ENCODE results near the gene EOGT. TPM values are rescaled to one million over a fixed set of nuclear protein-coding genes. Genes with fewer than 3 reads are reported as not detected.
A peak's percentile ranks its signal among the peaks of the same experiment; 100 is the strongest.

Gene EOGT
- total and polyA plus RNA-seq, 10 of the 15 experiments (the other 5 are each of a cell fraction or from before 2014, with no cell fraction given) = 3.5 to 16.5 (median 8.3) TPM

DNA sequence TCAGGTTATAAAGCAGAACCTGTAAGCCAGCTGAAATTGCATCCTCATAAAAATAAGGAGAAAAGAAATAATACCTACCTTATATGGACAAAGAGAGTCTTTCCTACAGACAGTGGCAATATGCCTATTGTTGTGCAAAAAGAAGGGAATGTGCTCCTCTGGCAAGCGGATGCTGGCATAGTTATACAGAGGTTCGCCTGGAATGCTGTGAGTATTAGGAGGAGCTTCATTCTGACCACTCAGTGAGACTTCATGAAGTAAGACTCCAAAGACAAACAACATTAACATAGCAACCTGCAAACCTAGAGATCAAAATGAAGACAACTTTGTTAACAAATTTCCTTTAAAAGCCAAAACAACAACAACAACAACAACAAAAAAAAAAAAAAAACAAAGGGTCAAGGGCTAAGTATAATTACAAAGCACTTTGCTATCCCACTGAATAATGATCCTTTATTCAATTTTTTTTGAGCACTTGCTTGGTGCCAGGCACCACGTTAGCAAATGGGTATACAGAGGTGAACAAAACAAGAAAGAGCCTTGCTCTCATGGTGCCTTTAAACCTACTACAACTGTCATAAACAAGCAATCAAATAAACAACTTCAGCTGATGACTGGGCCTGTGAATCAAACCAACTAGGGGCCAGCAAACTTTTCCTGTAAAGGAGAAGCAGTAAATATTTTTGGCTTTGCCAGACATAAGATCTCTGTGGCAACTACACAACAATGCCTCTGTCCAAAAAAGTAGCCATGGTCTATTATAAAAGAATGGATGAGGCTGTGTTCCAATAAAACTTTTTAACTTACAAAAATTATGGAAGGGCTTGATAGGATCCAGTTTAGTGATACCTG is 3.7 kb downstream of the EOGT start:
- Histone ChIP-seq H2AFZ (ENCODE audit: control insufficient read depth, low read depth, low read length) (no peak overlapping the region), H3K9ac (ENCODE audit: control insufficient read depth, insufficient read depth, low read length) (no peak overlapping the region), H3K27ac (ENCODE audit: control insufficient read depth, insufficient read depth) (no peak overlapping the region), H4K20me1 (ENCODE audit: control insufficient read depth, insufficient read depth) (no peaks in the 10 kb centered on the region), H3K4me1 (ENCODE audit: control insufficient read depth, insufficient read depth, low read length) (peaks cover 7% of the 10 kb centered on the region; the same call in 1 of the 2 replicates), H3K4me3 (no peak overlapping the region), H3K36me3 (ENCODE audit: control insufficient read depth in 2 of 2, insufficient read depth in 2 of 2, low read length in 1 of 2) (no peaks in the 10 kb centered on the region; a peak in 2 of 4 replicates), H3K4me2 (ENCODE audit: control insufficient read depth, insufficient read depth) (no peak overlapping the region), H3K79me2 (ENCODE audit: control insufficient read depth, insufficient read depth, low read length) (no peaks in the 10 kb centered on the region), H3K27me3 (replicated peaks in 1 of 2; ENCODE audit: control insufficient read depth in 2 of 2, insufficient read depth in 2 of 2, low read length in 1 of 2) (no peaks in the 10 kb centered on the region), H3K9me3 (replicated peaks; ENCODE audit: control insufficient read depth, insufficient read depth, low read length) (no peaks in the 10 kb centered on the region)
- ChIA-PET RAD21 (ENCODE audit: unreplicated experiment) (interaction anchor here (1.9 kb wide), 1 partner anchor 73 kb away, joined by 10 read pairs; no protein-coding TSS in a partner anchor), POLR2A (interaction anchor here (0.7 to 0.9 kb wide), 2 partner anchors 23 to 58 kb away, joined by 3 to 6 read pairs; no protein-coding TSS in a partner anchor), CTCF (interaction anchor here (1.1 to 2.0 kb wide), 5 partner anchors 9 to 35 kb away, joined by 3 to 8 read pairs (median 5); no protein-coding TSS in a partner anchor), SMC1A (ENCODE audit: uncharacterized antibody, unreplicated experiment) (interaction anchor here (0.9 to 2.5 kb wide), 8 partner anchors 10 to 82 kb away, joined by 3 to 9 read pairs (median 4); partner anchors contain the start of gene ARL6IP5)
- intact Hi-C loops (cut with micrococcal nuclease; ENCODE audit: unreplicated experiment) = loop anchor here (5.0 to 10.0 kb wide), 2 partner anchors 78 to 295 kb away; no protein-coding TSS in a partner anchor
- ATAC-seq (no peak), FAIRE-seq (no peak), DNase-seq (ENCODE audit: low read depth, low spot score) (no peak)
- 69% methylated on average over 3 of the region's 3 CpGs for WGBS (ENCODE audit: insufficient coverage, insufficient replicate concordance, low lambda C conversion rate, missing lambda C conversion rate)
- 0 out of 2 replicates have a peak, but pooled peaks have one; percentile 1 for TF ChIP-seq CHD2 (IDR thresholded peaks at IDR 0.05; ENCODE audit: borderline replicate concordance, low read depth, low read length)
- no peak for TF ChIP-seq EED (IDR thresholded peaks at IDR 0.05; ENCODE audit: low read depth)
- in situ Hi-C loops (cut with MboI) = no loop called here
- no TSS peak for BruUV-seq (replicated peaks)

DNA sequence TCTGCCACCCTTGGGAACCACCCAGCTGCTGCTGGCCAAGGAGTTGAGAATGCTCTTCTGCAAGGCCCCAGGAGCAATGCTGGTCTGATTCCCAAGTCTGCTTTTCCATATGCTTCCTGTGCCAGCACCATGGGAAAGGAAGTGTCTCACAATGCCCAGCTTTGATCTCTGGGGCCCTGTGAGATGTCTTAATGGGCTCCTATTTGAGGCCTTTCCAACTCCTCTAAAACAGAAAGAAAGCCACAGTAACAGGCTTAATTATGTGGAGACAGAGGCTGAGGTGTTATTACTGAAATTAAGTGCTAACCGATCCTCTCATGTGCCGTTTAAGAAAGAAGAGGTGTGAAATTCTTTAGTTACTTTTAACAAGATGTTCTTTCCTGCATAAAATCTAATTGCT is 4.5 kb downstream of the EOGT start:
- SMC1A ChIA-PET (ENCODE audit: uncharacterized antibody, unreplicated experiment) = interaction anchor here (0.9 to 1.9 kb wide), 4 partner anchors 12 to 75 kb away, joined by 3 to 6 read pairs (median 5); partner anchors contain the start of gene ARL6IP5
- TF ChIP-seq RAD21 (IDR thresholded peaks at IDR 0.05; ENCODE audit: insufficient read depth, low read depth, low read length) (no peak), SPI1 (IDR thresholded peaks at IDR 0.05; ENCODE audit: borderline replicate concordance, insufficient read depth, low read depth, low read length) (no peak), HDAC6 (IDR thresholded peaks at IDR 0.05; ENCODE audit: unreplicated experiment) (no peak), CBX3 (IDR thresholded peaks at IDR 0.05; ENCODE audit: borderline replicate concordance, low read depth) (no peak)
- TF ChIP-seq, protein P1, sequence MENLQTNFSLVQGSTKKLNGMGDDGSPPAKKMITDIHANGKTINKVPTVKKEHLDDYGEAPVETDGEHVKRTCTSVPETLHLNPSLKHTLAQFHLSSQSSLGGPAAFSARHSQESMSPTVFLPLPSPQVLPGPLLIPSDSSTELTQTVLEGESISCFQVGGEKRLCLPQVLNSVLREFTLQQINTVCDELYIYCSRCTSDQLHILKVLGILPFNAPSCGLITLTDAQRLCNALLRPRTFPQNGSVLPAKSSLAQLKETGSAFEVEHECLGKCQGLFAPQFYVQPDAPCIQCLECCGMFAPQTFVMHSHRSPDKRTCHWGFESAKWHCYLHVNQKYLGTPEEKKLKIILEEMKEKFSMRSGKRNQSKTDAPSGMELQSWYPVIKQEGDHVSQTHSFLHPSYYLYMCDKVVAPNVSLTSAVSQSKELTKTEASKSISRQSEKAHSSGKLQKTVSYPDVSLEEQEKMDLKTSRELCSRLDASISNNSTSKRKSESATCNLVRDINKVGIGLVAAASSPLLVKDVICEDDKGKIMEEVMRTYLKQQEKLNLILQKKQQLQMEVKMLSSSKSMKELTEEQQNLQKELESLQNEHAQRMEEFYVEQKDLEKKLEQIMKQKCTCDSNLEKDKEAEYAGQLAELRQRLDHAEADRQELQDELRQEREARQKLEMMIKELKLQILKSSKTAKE (IDR thresholded peaks at IDR 0.05; ENCODE audit: low read depth, poor library complexity, severe bottlenecking) = peak; percentile 48

More for the DNA sequence above, 4.5 kb downstream of the EOGT start:
- no TSS peak for BruUV-seq (replicated peaks)
- Histone ChIP-seq H3K4me3 (no peak overlapping the region), H3K36me3 (ENCODE audit: control insufficient read depth in 2 of 2, insufficient read depth in 2 of 2, low read length in 1 of 2) (no peaks in the 10 kb centered on the region; a peak in 2 of 4 replicates), H3K4me2 (ENCODE audit: control insufficient read depth, insufficient read depth) (no peak overlapping the region), H4K20me1 (ENCODE audit: control insufficient read depth, insufficient read depth) (no peaks in the 10 kb centered on the region), H3K9me3 (replicated peaks; ENCODE audit: control insufficient read depth, insufficient read depth, low read length) (no peaks in the 10 kb centered on the region), H3K27ac (ENCODE audit: control insufficient read depth, insufficient read depth) (no peak overlapping the region), H3K9ac (ENCODE audit: control insufficient read depth, insufficient read depth, low read length) (no peak overlapping the region), H3K27me3 (replicated peaks in 1 of 2; ENCODE audit: control insufficient read depth in 2 of 2, insufficient read depth in 2 of 2, low read length in 1 of 2) (no peaks in the 10 kb centered on the region), H3K79me2 (ENCODE audit: control insufficient read depth, insufficient read depth, low read length) (no peaks in the 10 kb centered on the region), H3K4me1 (ENCODE audit: control insufficient read depth, insufficient read depth, low read length) (peaks cover 3% of the 10 kb centered on the region; the same call in 1 of the 2 replicates), H2AFZ (ENCODE audit: control insufficient read depth, low read depth, low read length) (no peak overlapping the region)
- in situ Hi-C loops (cut with MboI) (no loop called here), intact Hi-C loops (cut with micrococcal nuclease; ENCODE audit: unreplicated experiment) (no loop called here)
- ChIA-PET RAD21 (ENCODE audit: unreplicated experiment) (interaction anchor here (1.3 kb wide), 1 partner anchor 10 kb away, joined by 4 read pairs; no protein-coding TSS in a partner anchor), CTCF (interaction anchor here (1.2 kb wide), 1 partner anchor 9 kb away, joined by 8 read pairs; no protein-coding TSS in a partner anchor), POLR2A (interaction anchor here (0.7 to 1.1 kb wide), 2 partner anchors 9 to 23 kb away, joined by 3 to 6 read pairs; no protein-coding TSS in a partner anchor)
- FAIRE-seq (no peak), ATAC-seq (peak; percentile 26), DNase-seq (ENCODE audit: low read depth, low spot score) (no peak)
- 100% methylated on average over 2 of the region's 2 CpGs for WGBS (ENCODE audit: insufficient coverage, insufficient replicate concordance, low lambda C conversion rate, missing lambda C conversion rate)

Data from GM12878 (cell line).